SIG-M5 (cell line): ENCODE results near the gene SCUBE1.

ENCODE experiments used
- DNase-seq: peaks from one replicate; lab custom pipeline; 2025; lab: John Stamatoyannopoulos, UW

SCUBE1 gene

DNA sequence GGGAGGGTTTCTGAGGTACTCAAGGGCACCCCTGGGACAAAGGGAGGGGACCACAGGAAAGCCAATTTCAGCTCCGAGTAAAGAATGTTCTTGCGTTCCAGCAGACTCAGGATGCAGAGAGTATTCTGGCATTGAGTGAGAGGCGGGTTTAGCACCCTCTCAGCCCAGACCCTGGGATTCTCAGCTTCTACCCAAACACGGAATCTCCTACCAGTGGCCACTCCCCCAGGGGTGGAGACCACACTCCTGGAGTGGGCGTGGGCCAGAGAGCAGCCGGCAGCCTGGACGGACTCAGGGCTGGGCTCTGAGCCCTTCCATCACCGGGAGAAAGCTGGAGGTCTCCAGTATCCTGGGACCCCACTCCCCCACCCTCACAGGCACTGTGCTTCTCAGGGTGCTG, 130.1 kb downstream of the SCUBE1 start:
- no peak for DNase-seq

DNA sequence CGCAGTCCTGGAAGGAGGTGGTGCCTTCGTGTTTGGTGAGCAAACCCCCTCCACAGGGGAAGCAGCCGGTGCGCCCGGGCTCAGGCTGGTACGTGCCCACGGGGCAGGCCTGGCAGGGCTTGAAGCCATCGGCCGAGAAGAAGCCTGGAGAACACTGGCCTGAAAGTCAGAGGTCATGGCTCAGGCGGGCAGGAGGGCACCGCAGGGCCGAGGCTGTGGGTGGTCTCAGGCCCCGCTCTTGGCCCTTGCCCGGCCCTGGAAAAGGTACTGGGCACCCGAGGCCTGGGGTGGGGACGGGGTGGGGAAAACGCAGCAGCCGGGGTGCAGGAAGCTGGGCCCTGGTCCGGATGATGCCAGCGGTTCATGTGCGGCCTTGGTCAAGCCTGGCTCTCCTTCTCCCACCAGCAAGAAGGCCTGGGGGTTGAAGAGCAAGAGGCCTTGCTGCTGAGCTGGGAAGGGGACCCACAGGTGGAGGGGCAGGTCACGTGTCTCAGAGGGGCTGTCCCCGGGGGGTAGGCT, 130.7 kb downstream of the SCUBE1 start:
- DNase-seq = no peak

DNA sequence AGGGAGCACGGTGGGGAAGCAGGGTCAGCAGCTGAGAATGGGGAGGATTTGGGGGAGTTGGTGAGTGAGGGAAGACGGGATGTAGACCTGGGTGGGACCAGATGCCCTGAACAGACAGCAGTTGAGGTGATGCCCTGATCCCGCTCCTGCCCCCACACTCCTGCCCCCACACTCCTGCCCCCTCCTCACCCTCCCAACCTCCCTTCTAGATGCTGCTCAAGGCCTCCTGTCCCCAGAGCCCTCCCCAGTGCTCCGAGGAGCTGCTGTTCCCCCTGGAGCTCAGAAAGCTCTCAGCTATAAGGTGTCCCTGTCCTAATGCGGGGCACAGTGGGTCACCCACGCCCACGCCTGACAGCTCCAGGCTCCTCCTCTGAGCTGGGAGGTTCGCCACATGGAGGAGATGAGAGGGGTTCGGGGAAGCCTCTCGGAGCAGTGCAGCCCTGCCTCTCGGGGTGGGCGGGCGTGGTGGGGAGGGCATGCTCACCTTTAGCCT, 131.2 kb downstream of the SCUBE1 start:
- DNase-seq = no peak

DNA sequence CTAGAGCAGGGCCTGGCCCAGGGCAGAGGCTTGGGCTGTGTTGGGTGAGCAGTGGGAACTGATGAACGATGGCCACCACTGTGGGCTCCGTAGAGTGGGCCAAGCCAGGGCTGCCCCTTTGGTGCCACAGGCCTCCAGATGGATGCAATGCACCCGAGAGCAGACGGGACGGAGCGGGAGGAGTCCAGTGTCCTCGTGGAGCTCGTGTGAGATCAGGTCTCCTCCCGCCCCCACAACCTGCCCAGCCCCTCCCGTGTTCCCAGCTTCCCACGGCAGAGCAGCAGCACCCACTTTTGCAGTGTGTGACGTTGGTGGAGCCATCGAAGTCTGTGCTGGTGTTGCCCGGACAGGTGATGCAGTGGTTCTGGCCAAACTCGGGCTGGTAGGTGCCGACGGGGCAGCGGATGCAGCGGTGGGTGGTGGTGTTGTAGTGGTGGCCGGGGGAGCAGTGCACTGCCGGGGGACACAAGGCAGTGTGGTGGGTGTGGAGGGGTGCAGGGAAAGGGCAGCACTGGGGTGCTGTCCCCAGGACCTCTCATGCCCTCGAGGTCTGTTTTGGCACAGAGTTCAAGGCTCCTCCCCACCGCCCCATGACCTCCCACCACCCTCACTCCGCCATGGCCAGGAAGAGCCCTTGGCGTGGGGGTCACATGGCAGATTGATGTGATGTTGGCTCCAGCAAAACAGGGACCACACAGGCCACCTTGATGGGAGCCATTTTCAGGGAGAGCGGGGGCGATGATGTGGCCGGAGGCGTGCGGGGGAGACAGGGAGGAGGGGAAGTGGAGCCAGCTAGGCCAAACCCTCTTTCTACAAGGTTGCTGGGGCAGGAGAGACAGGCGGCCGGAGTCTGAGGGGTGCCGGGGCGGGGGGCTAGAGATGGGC, 132.3 kb downstream of the SCUBE1 start:
- no peak for DNase-seq

DNA sequence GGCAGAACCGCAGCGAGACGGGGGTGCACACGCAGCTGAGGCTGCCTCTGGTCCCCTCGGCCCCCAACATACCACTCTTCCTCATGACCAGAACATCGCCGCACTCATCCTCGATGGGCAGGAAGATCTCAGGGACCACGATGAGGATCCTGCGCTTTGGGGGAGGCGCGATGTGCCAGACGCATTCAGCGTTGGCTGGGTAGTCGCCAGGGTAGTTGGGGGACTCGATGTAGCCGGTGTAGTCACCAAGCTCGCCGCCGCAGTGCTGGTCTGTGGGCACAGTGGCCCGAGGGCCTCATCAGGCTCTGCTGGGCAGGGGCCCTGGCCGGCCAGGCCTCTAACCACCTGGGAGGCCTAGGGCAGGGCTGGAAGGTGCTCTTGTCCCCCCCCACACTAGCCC, 133.2 kb downstream of the SCUBE1 start:
- no peak for DNase-seq

DNA sequence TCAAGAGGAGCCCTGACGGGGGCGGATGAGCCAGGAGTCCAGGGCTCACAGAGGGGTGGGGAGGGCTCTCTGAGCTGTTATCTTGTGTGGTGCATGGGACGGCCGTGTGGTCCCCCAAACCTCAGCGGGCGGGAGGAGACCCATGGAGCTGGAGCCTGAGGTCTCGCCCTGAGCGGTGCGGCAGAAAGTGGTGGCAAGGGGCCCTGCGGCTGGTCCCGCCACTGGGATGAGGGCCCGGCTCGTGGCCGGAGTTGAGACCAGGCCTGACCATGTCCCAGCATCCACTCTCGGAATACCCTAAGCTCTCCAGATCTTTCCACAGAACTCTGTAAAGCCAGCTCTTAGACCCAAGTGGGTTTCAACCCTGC, 133.7 kb downstream of the SCUBE1 start:
- no peak for DNase-seq

DNA sequence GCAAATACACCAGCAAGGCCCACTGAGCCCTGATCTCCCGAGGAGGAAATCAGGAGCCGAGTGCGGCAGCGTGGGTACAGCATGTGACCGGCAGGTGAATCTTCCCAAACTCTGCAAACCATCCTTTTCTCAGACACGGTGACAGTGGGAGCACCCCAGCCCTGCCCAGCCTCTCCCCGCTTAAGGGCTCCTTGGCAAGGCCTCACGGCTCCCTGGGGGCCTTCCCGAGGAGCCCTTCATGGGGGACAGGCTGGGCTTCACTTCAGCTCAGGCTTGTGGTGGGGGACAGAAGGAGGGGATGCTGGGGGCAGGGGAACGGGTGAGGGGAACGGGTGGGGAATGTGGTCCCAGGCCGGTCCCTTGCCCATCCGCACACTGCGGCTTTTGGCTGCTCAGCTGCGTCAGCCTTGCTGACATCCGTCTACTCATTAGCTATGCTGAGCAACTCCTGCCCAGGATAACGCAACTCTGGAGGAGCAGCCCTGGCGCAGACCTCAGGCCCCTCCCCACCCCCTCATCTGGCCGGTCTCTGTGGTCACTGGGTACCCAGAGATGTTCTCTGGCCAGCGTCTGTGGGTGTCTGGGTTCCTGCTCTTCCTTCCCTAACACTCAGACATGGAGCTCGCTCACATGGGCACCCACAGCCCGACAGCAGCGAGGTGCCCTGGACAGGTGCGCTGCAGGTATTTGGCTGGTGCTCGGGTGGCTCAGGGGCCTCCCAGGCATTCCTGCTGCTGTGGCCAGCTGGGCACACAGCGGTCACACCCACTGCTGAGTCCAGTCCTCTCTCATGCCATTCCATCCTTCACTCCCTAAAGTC, 134.3 kb downstream of the SCUBE1 start:
- DNase-seq = no peak

DNA sequence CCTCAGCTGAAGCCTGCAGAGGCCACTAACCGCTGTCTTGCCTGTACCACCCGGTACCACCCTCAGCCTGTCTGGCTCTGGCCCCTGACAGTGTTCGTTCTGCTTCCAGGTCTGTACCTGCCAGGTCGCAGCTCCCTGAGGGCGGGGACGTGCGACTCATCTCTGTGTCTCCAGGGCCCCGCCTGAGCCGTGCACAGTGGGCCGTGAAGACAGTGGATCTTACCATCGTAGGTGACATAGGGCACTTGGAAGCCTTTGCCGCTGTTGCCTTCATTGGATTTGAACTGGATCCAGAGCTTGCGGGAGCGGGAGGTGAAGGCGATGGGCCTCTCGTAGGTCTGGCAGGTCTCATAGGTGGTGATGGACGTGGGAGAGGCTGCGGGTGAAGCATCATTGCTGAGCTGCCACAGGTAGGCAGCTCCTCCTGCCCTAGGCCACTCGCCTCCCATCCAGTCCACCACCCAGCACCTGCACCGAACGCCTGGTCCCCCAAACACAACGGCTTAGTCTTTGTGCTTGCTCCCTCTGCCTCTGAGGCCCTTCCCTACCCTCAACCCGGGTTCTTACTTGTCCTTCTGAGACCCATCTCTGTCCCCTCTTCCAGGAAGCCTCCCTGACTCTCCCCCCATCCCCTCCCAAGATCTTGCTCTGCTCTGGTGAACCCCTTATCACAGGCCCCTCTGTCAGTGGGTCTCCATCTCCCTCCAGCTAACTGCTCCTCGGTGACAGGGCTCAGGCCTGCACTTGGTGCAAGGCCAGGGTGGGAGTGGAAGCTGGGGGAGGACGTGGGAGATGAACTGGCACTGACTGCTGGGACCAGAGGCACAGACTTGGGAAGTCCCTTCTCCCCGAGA, 135.1 kb downstream of the SCUBE1 start:
- DNase-seq = no peak

DNA sequence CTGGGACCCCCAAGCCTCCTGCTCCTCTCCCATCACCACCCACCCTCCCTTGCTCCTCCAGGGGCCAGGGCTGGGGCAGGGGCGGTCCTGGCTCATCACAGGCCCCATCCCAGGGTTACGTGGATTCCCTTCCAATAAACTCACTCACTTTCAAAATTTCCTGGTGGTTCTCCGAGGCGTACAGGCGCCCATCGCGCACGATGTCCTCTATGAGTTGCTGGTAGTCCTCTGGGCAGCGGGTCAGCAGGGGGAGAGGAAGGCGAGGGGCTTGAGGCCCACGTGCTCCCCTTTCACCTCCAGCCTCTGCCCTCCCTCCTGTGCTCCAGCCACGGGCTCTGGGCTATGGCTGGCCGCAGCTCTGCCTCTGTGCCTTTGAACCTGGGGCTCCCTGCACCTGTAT, 135.8 kb downstream of the SCUBE1 start:
- no peak for DNase-seq

DNA sequence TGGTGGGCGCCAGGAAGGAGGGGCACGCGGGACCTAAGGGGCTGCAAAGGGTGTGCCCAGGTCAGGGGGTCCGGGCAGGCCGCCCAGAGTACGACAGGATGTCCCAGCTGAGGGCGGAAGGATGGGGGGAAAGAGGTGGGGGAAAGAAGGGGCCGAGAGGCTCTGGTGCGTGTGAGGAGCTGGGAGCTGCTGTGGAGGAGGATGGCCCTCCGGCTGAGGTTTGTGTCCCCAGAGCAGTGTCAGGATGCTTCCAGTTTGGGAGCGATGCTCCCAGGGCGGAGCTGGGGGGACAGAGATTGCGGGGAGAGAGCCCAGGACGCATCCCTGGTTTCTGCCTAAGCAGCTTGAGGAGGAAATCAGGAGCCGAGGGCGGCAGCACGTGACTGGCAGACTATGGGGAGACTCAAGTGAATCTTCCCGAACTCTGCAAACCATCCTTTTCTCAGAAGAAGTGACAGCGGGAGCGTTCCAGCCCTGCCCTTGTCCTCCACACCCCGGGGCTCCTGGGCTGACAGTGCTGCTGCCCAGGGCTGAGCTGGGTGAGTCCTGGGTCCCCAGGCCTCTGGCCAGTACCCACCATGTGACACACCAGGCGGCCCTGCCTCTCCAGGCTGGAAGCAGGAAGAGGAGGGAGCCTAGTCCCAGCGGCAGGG, 136.5 kb downstream of the SCUBE1 start:
- DNase-seq = no peak

DNA sequence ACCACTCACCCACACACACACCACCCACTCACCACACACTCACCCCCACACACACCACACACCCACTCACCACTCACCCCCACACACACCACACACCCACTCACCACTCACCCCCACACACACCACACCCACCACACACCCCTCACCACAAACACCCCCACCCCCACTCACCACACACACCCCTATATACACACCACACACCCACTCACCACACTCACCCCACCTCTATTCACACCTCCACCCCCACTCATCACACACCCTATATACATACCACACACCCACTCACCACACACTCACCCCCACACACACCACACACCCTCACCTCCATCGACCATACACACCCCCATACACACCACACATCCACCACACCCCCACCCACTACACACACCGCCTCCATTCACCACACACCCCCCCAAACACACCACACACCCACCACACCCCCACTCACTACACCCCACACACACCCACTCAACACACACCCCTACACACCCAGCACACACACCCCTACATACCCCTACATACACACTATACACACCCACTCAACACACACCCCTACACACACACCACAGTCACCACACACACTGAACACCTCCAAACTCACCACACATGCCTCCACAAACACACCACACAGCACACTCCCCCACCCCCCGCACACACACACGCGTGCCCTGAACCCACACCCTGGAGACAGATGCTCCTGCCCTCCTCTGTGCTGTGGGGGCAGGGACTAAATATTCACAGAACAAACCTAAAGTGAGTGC, 137.2 kb downstream of the SCUBE1 start:
- no peak for DNase-seq

DNA sequence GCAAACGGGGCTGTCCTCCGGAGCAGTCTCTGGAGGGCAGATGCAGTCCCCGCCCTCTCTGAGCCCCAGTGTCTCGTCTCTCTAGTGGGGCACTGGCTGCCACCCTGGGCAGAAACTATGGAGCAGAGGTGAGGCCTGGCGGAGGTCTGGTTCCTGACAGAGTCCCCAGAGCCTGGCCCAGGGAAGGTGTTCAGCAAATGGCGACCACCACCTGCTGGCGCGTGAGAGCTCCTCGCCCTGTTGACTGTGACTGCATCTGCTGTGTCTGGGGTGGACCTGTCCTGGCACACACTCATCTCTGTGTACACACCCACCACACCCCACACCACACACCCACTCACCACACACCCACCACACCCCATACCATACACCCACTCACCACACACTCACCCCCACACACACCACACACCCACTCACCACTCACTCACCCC, 137.9 kb downstream of the SCUBE1 start:
- DNase-seq = no peak

DNA sequence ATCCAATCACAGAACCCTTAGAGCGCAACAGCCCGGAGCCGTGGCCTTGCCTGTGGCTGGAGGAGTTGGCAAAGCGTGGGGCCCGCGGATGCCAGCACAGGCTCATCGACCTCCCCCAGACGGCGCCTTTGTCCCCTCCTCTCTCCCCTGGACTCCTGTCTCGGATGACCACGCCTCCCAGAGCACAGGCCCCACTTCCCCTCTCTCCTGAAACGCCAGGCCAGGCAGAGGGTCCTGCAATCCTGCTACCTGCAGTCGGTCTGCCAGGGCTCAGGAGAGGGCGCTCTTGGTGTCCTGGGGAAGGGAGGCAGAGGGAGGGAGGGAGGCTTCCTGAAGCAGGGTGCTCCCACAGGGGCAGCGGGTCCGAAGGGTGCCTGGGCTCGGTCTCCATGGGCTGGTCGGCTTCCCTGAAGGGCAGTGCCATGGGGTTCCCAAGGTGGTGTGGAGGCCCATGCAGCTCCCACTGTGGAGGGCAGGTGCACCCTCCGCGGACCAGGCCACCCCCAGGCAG, 139.6 kb downstream of the SCUBE1 start:
- DNase-seq = no peak

DNA sequence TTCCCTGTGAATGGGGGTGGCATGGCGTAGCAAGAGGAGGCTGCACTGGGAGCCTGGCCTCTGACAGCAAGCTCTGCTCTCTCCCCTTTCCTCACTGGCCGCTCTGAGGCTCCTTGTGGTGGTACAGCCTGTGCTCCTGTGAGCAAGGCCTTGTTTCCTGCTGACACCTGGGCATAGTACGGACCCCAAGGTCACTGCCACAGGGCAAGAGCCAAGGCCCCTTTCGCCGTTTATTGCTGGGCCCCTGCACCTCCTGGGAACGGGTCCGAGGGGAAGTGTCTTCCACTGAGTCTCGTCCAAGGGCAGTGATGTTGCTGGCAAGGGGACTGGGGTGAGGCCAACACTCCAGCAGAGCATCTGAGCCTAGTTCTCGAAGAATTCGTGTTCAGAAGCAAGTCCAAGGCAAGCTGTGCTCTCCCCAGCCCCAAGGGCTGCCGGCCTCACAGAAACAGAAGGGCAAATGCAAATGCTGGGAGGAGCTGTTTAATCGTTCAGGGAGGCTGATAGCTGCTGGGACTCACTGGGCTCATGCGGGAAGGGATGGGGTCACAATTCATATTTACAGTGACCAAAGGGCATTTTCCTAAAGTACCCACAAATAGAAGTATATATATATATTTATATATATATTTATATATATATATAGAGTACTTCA, 140.3 kb downstream of the SCUBE1 start:
- DNase-seq = no peak

DNA sequence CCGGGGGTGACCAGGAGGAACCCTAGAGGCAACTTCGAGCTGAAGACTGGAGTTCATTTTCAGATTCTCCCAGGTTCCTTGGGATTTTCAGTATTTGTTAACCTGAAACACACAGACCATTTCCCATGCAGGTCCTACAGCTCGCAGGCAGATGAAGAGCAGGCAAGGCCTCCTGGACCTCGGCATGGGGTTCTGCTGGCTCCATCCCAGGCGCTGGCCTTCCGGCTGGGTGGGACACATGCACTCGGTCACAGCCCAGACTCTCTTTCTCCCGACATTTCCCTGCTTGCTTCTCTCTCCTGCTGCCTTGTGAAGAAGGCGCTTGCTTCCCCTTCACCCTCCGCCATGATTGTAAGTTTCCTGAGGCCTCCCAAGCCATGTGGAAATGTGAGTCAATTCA, 140.8 kb downstream of the SCUBE1 start:
- no peak for DNase-seq

DNA sequence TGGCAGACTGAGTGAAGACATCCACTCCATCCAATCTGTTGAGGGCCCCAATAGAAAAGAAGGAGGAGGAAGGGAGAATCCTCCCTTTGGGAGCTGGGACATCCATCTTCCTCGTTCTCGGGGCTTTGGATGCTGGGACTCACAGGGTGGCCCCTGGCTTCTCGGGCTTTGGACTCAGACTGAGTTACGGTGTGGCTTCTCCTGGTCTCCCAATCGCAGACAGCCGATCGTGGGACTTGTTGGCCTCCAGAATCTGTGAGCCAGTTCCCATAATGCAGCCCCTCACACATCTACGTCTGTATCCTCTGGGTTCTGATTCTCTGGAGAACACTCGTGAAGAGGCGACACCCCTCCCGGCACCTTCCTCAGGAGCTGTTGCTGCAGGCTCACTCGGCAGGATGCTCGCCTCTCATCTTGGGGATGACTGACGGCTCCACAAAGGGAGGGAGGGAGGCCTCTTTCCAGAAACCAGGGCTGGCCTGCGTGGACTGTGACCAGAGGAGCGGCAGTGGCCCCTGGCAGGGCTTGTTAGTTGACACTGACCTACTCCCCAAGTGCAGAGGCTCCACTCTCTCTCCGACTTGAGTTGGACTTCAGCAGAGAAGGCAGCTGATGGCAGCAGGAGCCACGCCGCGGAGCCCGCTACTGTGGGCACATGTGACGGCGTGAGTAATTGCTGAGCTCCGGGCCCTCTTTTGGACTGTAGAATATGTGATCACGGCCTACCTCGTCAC, 141.5 kb downstream of the SCUBE1 start:
- DNase-seq = no peak

DNA sequence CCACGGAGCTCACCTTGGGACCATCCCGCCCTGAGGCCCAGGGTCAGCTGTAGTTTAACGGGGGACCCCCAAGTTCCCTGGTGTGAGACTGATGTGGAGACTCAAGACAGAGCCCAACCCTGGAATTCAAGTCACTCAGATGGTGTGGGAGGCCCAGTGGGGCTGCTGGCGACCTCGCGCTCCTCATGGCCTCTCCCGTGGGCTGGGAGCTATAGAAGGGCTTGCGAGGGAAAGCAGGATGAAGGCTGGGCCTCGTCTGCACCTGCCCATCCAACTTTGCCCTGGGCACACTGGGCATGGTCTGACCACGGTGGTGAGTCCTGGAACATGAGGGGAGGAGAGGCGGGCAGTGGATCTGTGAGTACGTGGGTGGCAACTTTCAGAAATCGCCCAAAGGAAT, 142.6 kb downstream of the SCUBE1 start:
- DNase-seq = no peak

DNA sequence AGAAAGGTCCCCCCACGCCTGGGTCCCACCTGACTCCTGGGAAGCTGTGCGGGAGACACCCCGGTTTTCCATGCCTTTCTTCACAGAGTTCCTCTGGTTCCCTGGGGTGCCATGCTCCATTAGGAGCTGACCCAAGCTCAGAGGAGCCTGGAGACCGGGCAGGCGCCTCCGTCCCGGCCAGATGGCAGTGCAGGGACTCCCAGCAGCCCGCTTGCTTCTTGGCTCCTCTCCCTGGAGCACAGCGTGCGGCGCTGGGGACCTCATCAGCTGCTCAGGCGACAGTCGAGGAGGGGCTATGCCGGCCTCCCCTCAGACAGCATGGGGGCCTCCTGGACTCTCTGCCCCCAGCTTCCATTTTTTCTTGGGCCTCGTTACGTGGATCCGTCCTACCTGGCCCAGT, 143.1 kb downstream of the SCUBE1 start:
- DNase-seq = no peak

DNA sequence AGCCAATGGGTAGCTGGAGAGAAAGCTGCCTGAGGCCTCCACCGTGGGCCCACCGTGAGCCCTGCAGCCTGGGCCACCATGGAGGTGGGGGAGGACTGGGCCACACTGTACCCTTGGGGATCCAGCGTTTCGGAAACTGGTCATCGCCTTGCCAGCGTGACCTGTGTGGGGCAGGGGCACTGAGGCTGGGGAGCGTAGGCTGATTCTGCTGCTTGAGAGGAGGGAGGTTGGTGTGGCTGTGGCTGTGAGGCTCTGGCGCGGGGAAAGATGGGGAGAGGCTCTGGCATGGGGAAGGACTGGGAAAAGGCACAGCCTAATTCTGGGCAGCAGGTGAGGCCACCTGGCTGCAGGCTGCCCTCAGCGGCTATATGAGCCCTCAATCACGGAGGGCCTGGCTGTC, 143.6 kb downstream of the SCUBE1 start:
- DNase-seq = no peak
